CD14-positive monocyte (primary cell): ENCODE measurements around the gene KIAA0408. TPM values are rescaled to one million over a fixed set of nuclear protein-coding genes. Genes with fewer than 3 reads are reported as not detected.

Experiments
- DNase-seq, 3 donors: peaks; one replicate each; pipeline ENCODE4 v3.0.0-alpha.2; 2011 to 2022
- H2AFZ ChIP-seq: 2 replicates; pipeline ENCODE4 v1.6.0; 2012; ENCODE audit warnings: mild to moderate bottlenecking, low read depth, low read length, inconsistent platforms; ENCODE audit not compliant: insufficient read depth, poor library complexity, severe bottlenecking
- H3K27ac ChIP-seq, 2 donors: 1 replicate in 1 of 2; 2 replicates in 1 of 2; pipeline ENCODE4 v1.5.1; 2012 to 2013; ENCODE audit warnings: low read length in 2 of 2, control low read depth in 1 of 2, inconsistent platforms in 1 of 2, low read depth in 1 of 2, mild to moderate bottlenecking in 1 of 2
- H3K27me3 ChIP-seq, 2 donors: one replicate each; pipeline versions ENCODE4 v1.6.0 to v1.6.1; 2011 to 2013; ENCODE audit warnings: low read length in 2 of 2; ENCODE audit not compliant: control insufficient read depth in 2 of 2, insufficient read depth in 2 of 2
- H3K36me3 ChIP-seq, 2 donors: replicated peaks in 1 of 2; 1 replicate in 1 of 2; 2 replicates in 1 of 2; pipeline versions ENCODE4 v1.5.1 to v1.6.1; 2012 to 2013; ENCODE audit warnings: low read length in 2 of 2, control low read depth in 1 of 2, inconsistent platforms in 1 of 2, mild to moderate bottlenecking in 1 of 2; ENCODE audit not compliant: insufficient read depth in 2 of 2, control insufficient read depth in 1 of 2
- H3K4me1 ChIP-seq, 2 donors: 1 replicate in 1 of 2; 2 replicates in 1 of 2; pipeline versions ENCODE4 v1.5.1 to v1.6.1; 2012 to 2013; ENCODE audit warnings: low read length in 2 of 2, control low read depth in 1 of 2, inconsistent platforms in 1 of 2, mild to moderate bottlenecking in 1 of 2, moderate library complexity in 1 of 2; ENCODE audit not compliant: insufficient read depth in 2 of 2, control insufficient read depth in 1 of 2
- H3K4me2 ChIP-seq: replicated peaks from 2 replicates; pipeline ENCODE3; 2012; ENCODE audit warnings: low read length, moderate library complexity, mild to moderate bottlenecking; ENCODE audit not compliant: poor library complexity, severe bottlenecking; ENCODE audit errors: extremely low read depth
- H3K4me3 ChIP-seq, 3 experiments: fragments of 200-600 bp in 1 of 3; sonication (generic) in 1 of 3; replicated peaks in 1 of 3; 1 replicate in 2 of 3; 2 replicates in 1 of 3; pipeline ENCODE4 v1.5.1; 2011 to 2013; ENCODE audit warnings: low read length in 3 of 3, mild to moderate bottlenecking in 3 of 3, control low read depth in 2 of 3, low read depth in 2 of 3, inconsistent platforms in 1 of 3, moderate library complexity in 1 of 3
- H3K79me2 ChIP-seq: 2 replicates; pipeline ENCODE4 v1.6.0; 2012; ENCODE audit warnings: mild to moderate bottlenecking, control low read depth, inconsistent platforms, low read length, moderate library complexity; ENCODE audit not compliant: insufficient read depth
- H3K9ac ChIP-seq: 2 replicates; pipeline ENCODE4 v1.6.0; 2017; ENCODE audit warnings: low read length, mild to moderate bottlenecking; ENCODE audit not compliant: insufficient read depth, poor library complexity, severe bottlenecking
- H3K9me3 ChIP-seq, 2 donors: replicated peaks in 1 of 2; 1 replicate in 1 of 2; 2 replicates in 1 of 2; pipeline versions ENCODE4 v1.5.1 to v1.6.1; 2012 to 2013; ENCODE audit warnings: low read length in 2 of 2, control low read depth in 1 of 2; ENCODE audit not compliant: control insufficient read depth in 1 of 2, insufficient read depth in 1 of 2
- H4K20me1 ChIP-seq: 2 replicates; pipeline ENCODE4 v1.6.0; 2012; ENCODE audit warnings: mild to moderate bottlenecking, low read length, control low read depth, moderate library complexity; ENCODE audit not compliant: insufficient read depth
- H3K27ac Mint-ChIP-seq, 7 donors: one replicate each; pipeline ENCODE4 v1.8.0; 2020; ENCODE audit warnings: mild to moderate bottlenecking in 7 of 7, mixed read lengths in 7 of 7, moderate library complexity in 6 of 7, inconsistent platforms in 2 of 7
- H3K27me3 Mint-ChIP-seq, 3 donors: one replicate each; pipeline ENCODE4 v1.8.0; 2021 to 2022; ENCODE audit warnings: low read depth in 3 of 3, mild to moderate bottlenecking in 3 of 3, mixed read lengths in 3 of 3, moderate library complexity in 3 of 3, inconsistent platforms in 1 of 3
- H3K36me3 Mint-ChIP-seq, 2 donors: one replicate each; pipeline ENCODE4 v1.8.0; 2020; ENCODE audit warnings: mixed read lengths in 2 of 2, inconsistent platforms in 1 of 2, mild to moderate bottlenecking in 1 of 2
- H3K4me1 Mint-ChIP-seq: one replicate; pipeline ENCODE4 v1.8.0; 2020; ENCODE audit warnings: mild to moderate bottlenecking, mixed read lengths
- H3K4me3 Mint-ChIP-seq, 2 donors: one replicate each; pipeline ENCODE4 v1.8.0; 2020; ENCODE audit warnings: mild to moderate bottlenecking in 2 of 2, mixed read lengths in 2 of 2, moderate library complexity in 1 of 2
- H3K9me3 Mint-ChIP-seq, 7 donors: one replicate each; pipeline ENCODE4 v1.8.0; 2020 to 2022; ENCODE audit warnings: mixed read lengths in 7 of 7, mild to moderate bottlenecking in 6 of 7, moderate library complexity in 6 of 7, inconsistent platforms in 2 of 7
- WGBS: methylation state at CpG from one replicate; pipeline ENCODE4 v1.1.5; 2013; ENCODE audit warnings: missing lambda C conversion rate; ENCODE audit not compliant: insufficient coverage; 5-methylcytosine and 5-hydroxymethylcytosine counted together
- intact Hi-C, 2 donors: fragments of 100-400 bp; cut with micrococcal nuclease; formaldehyde crosslinking; loops; one replicate each; pipeline versions ENCODE4 v1.15.0 to v1.15.1; 2023
- polyA plus RNA-seq, 3 donors: library from polyadenylated mRNA; depleted of rRNA in 1 of 3; unstranded in 2 of 3; stranded (reverse) in 1 of 3; fragments of 300-500 nt in 2 of 3; fragments of >200 nt in 1 of 3; fragmentation: Illumina TruSeq in 2 of 3; gene quantifications; 1 replicate in 2 of 3; 2 replicates in 1 of 3; pipeline ENCODE4 v1.2.3, GENCODE V29; 2012 to 2021
- TF ChIP-seq, protein P1 (sequence below): fragments of 200-600 bp; IDR thresholded peaks from one replicate; pipeline ENCODE4 v1.8.0; 2022; ENCODE audit warnings: antibody characterized with exemption, mild to moderate bottlenecking

The KIAA0408 gene
- polyA plus RNA-seq, 3 donors, result 0.03 TPM; not detected in 2

DNA sequence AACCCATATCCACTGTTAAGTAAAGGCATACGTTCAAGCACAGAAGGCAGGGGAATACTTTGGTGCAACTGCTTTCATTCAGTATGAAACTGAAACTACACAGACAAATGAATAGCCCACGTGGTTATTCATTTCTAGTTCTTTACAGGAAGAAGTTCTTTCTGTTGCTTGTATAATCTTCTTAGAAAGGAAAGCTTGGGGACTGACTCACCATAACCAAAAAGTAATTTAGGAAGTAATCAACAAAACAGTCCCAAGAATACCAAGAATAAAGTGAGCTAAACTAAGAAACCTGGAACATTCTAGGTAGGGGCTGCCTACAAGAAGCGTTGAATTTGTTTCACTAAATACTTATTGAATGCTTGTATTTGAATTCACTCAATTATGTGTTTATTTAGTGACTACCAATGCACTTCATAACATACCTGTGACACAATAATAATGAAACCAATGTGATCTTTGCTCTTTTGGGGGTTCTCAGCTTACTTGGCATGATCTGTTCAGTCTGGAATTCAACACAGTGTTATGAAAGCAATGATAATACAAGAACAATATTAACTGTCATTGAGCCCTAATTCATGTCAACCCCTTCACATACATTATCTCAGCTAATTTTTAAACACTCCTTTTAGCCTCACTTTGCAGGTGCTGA is 25.1 kb upstream of the KIAA0408 start:
- no peaks in the 10 kb centered on the region for H3K36me3 Mint-ChIP-seq
- H3K79me2 ChIP-seq, result no peaks in the 10 kb centered on the region
- WGBS, result no CpG with 5 or more reads among the region's 3 CpGs
- H3K27me3 ChIP-seq, result no peaks in the 10 kb centered on the region
- peak overlapping the region in 2 of 7 donors; percentile 56 to 73 for H3K27ac Mint-ChIP-seq
- H3K4me1 ChIP-seq, result peaks cover 5 to 6% of the 10 kb centered on the region in 2 donors
- peaks cover 0 to 4% (median 0%) of the 10 kb centered on the region in 3 donors for H3K27me3 Mint-ChIP-seq
- no peak overlapping the region for H3K27ac ChIP-seq
- peak overlapping the region in 1 of 2 donors; percentile 73 for H3K4me3 Mint-ChIP-seq
- H3K9ac ChIP-seq, result no peak overlapping the region
- H3K4me2 ChIP-seq, result peak overlapping the region; percentile 51
- peak overlapping the region in 2 of 3 experiments; percentile 25 to 40 for H3K4me3 ChIP-seq
- intact Hi-C loops, result no loop called here
- no peak overlapping the region for H2AFZ ChIP-seq
- H4K20me1 ChIP-seq, result no peaks in the 10 kb centered on the region
- H3K4me1 Mint-ChIP-seq, result peaks cover 15% of the 10 kb centered on the region
- DNase-seq, result peak; percentile 31 to 54 (median 48)
- TF ChIP-seq, protein P1, sequence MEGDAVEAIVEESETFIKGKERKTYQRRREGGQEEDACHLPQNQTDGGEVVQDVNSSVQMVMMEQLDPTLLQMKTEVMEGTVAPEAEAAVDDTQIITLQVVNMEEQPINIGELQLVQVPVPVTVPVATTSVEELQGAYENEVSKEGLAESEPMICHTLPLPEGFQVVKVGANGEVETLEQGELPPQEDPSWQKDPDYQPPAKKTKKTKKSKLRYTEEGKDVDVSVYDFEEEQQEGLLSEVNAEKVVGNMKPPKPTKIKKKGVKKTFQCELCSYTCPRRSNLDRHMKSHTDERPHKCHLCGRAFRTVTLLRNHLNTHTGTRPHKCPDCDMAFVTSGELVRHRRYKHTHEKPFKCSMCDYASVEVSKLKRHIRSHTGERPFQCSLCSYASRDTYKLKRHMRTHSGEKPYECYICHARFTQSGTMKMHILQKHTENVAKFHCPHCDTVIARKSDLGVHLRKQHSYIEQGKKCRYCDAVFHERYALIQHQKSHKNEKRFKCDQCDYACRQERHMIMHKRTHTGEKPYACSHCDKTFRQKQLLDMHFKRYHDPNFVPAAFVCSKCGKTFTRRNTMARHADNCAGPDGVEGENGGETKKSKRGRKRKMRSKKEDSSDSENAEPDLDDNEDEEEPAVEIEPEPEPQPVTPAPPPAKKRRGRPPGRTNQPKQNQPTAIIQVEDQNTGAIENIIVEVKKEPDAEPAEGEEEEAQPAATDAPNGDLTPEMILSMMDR, result no peak
- H3K36me3 ChIP-seq, result no peaks in the 10 kb centered on the region
- peaks cover 0 to 3% (median 0%) of the 10 kb centered on the region in 7 donors for H3K9me3 Mint-ChIP-seq
- no peaks in the 10 kb centered on the region for H3K9me3 ChIP-seq

DNA sequence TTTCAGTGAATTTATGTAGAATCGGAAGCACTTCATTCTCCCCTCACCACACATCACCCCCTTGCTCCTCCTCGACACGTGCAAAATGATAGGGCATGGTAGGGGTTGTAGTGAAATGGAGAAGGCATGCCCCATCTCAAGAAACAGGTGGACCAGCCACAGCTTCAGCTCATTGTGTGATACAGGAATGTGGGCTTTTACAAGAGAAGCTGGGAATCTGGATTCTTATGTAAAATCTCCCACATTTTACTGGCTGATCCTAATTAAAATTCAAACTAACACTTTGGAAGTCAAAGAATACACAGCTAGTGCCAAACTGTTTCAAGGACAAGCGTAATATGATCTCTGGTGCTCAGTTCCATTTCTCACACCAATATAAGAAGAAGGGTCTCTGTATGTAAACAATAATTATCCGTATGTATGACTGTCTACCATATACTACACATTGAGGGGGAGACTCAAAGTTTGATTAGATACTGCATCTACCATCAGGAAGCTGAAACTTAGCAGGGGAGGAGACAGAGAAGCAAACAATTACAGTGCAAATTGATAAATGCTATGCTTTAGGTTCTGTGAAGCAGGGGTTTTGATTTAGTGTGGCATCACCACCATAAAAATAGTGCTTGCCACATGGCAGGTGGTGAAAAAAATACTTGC is 24.3 kb upstream of the KIAA0408 start:
- H3K79me2 ChIP-seq, result no peaks in the 10 kb centered on the region
- peak overlapping the region; percentile 51 for H3K4me2 ChIP-seq
- peaks cover 0 to 3% (median 2%) of the 10 kb centered on the region in 3 donors for H3K27me3 Mint-ChIP-seq
- H3K9ac ChIP-seq, result no peak overlapping the region
- no CpG with 5 or more reads among the region's 5 CpGs for WGBS
- no peak for DNase-seq
- no peaks in the 10 kb centered on the region for H3K27me3 ChIP-seq
- no peak overlapping the region for H3K27ac ChIP-seq
- H3K36me3 ChIP-seq, result no peaks in the 10 kb centered on the region
- H3K4me3 Mint-ChIP-seq, result peak overlapping the region in 1 of 2 donors; percentile 73
- no peaks in the 10 kb centered on the region for H3K36me3 Mint-ChIP-seq
- H4K20me1 ChIP-seq, result no peaks in the 10 kb centered on the region
- no peaks in the 10 kb centered on the region for H3K9me3 ChIP-seq
- peaks cover 15% of the 10 kb centered on the region for H3K4me1 Mint-ChIP-seq
- peaks cover 0 to 3% (median 0%) of the 10 kb centered on the region in 7 donors for H3K9me3 Mint-ChIP-seq
- peak overlapping the region in 2 of 7 donors; percentile 5 to 56 for H3K27ac Mint-ChIP-seq
- TF ChIP-seq, protein P1, result no peak
- H3K4me3 ChIP-seq, result peak overlapping the region in 2 of 3 experiments; percentile 25 to 40
- intact Hi-C loops, result no loop called here
- H3K4me1 ChIP-seq, result peaks cover 5 to 6% of the 10 kb centered on the region in 2 donors
- H2AFZ ChIP-seq, result no peak overlapping the region
